ENCODE measurements around the gene TRIM7. TPM values are rescaled to one million over a fixed set of nuclear protein-coding genes. Genes with fewer than 3 reads are reported as not detected.
A peak's percentile ranks its signal among the peaks of the same experiment; 100 is the strongest.

The TRIM7 gene
- total RNA-seq, 2 experiments from 2014 or later, result 1.1 to 3.0 TPM

GRCh38 chr5:181221792-181222629 lies 17.0 kb upstream of the TRIM7 start:
- ATAC-seq, result peak; percentile 35
- CTCF ChIA-PET, result interaction anchor here (1.0 to 1.5 kb wide), 3 partner anchors 15 to 49 kb away, joined by 3 to 6 read pairs (median 5); no protein-coding TSS in a partner anchor
- peak overlapping the region; percentile 97 for H3K27ac Mint-ChIP-seq
- no peak for TF ChIP-seq CTCF (IDR thresholded peaks at IDR 0.05)
- peaks cover 20% of the 10 kb centered on the region for H3K36me3 Mint-ChIP-seq (ENCODE audit: low read depth)
- no peaks in the 10 kb centered on the region for H3K9me3 Mint-ChIP-seq
- peak overlapping the region; percentile 91 for H3K4me3 Mint-ChIP-seq
- peaks cover 55% of the 10 kb centered on the region for H3K4me1 Mint-ChIP-seq (ENCODE audit: low read depth)
- DNase-seq, result peak; percentile 96
- intact Hi-C loops (cut with micrococcal nuclease), result loop anchor here (2.0 to 5.0 kb wide), 2 partner anchors 33 to 40 kb away; partner anchors contain the start of gene TRIM52
- H3K27me3 Mint-ChIP-seq, result peaks cover 5% of the 10 kb centered on the region
- POLR2A ChIA-PET, result interaction anchor here (0.7 to 23.2 kb wide), 8 partner anchors 11 to 51 kb away, joined by 3 to 746 read pairs (median 6); partner anchors contain the start of genes RACK1 and TRIM52

- CTCF ChIA-PET, result interaction anchor here (0.6 to 1.0 kb wide), 2 partner anchors 48 to 66 kb away, joined by 3 read pairs; no protein-coding TSS in a partner anchor
- DNase-seq (peak; percentile 85), ATAC-seq (no peak)
- peak overlapping the region; percentile 97 for H3K27ac Mint-ChIP-seq
- peaks cover 18% of the 10 kb centered on the region for H3K36me3 Mint-ChIP-seq (ENCODE audit: low read depth)
- H3K9me3 Mint-ChIP-seq, result no peaks in the 10 kb centered on the region
- H3K4me3 Mint-ChIP-seq, result peak overlapping the region; percentile 91
- TF ChIP-seq CTCF (IDR thresholded peaks at IDR 0.05), result no peak
- POLR2A ChIA-PET, result interaction anchor here (1.0 to 23.2 kb wide), 10 partner anchors 11 to 61 kb away, joined by 3 to 746 read pairs (median 10); partner anchors contain the start of genes RACK1 and TRIM52
- intact Hi-C loops (cut with micrococcal nuclease), result loop anchor here (5.0 kb wide), 1 partner anchor 41 kb away; the partner anchor contains the start of gene TRIM52
- peaks cover 5% of the 10 kb centered on the region for H3K27me3 Mint-ChIP-seq
- H3K4me1 Mint-ChIP-seq (ENCODE audit: low read depth), result peaks cover 56% of the 10 kb centered on the region
These were observed 16.3 kb upstream of the TRIM7 start for GRCh38 chr5:181221105-181221791.

- ATAC-seq, result no peak
- no peak overlapping the region for H3K27ac Mint-ChIP-seq
- H3K9me3 Mint-ChIP-seq, result no peaks in the 10 kb centered on the region
- no peak for TF ChIP-seq CTCF (IDR thresholded peaks at IDR 0.05)
- intact Hi-C loops (cut with micrococcal nuclease), result loop anchor here (5.0 kb wide), 1 partner anchor 42 kb away; the partner anchor contains the start of gene TRIM52
- H3K27me3 Mint-ChIP-seq, result peaks cover 5% of the 10 kb centered on the region
- no peak overlapping the region for H3K4me3 Mint-ChIP-seq
- peaks cover 16% of the 10 kb centered on the region for H3K36me3 Mint-ChIP-seq (ENCODE audit: low read depth)
- ChIA-PET CTCF (no interaction called here), POLR2A (interaction anchor here (1.0 to 2.2 kb wide), 9 partner anchors 13 to 60 kb away, joined by 3 to 12 read pairs (median 4); partner anchors contain the start of genes RACK1 and TRIM52)
- peaks cover 49% of the 10 kb centered on the region for H3K4me1 Mint-ChIP-seq (ENCODE audit: low read depth)
- no peak for DNase-seq
These were observed 15.2 kb upstream of the TRIM7 start for GRCh38 chr5:181220178-181220515.

GRCh38 chr5:181219262-181220177 lies 14.5 kb upstream of the TRIM7 start:
- ChIA-PET POLR2A (interaction anchor here (1.0 to 2.2 kb wide), 9 partner anchors 12 to 59 kb away, joined by 3 to 12 read pairs (median 4); partner anchors contain the start of genes RACK1 and TRIM52), CTCF (no interaction called here)
- H3K27me3 Mint-ChIP-seq, result peaks cover 5% of the 10 kb centered on the region
- intact Hi-C loops (cut with micrococcal nuclease), result loop anchor here (5.0 kb wide), 1 partner anchor 43 kb away; the partner anchor contains the start of gene TRIM52
- no peak overlapping the region for H3K27ac Mint-ChIP-seq
- DNase-seq, result no peak
- no peaks in the 10 kb centered on the region for H3K9me3 Mint-ChIP-seq
- H3K4me3 Mint-ChIP-seq, result peak overlapping the region; percentile 49
- H3K4me1 Mint-ChIP-seq (ENCODE audit: low read depth), result peaks cover 48% of the 10 kb centered on the region
- TF ChIP-seq CTCF (IDR thresholded peaks at IDR 0.05), result no peak
- no peak for ATAC-seq
- peaks cover 12% of the 10 kb centered on the region for H3K36me3 Mint-ChIP-seq (ENCODE audit: low read depth)

All from activated CD8-positive, alpha-beta T cell treated with anti-CD3 and anti-CD28 coated beads for 36 hours (primary cell).